Left ventricle myocardium inferior (tissue), 1 donor: Measurements from ENCODE around the gene NANS. TPM values are rescaled to one million over a fixed set of nuclear protein-coding genes. Genes with fewer than 3 reads are reported as not detected.
A peak's percentile ranks its signal among the peaks of the same experiment; 100 is the strongest.
"Not testable (repeated sequence)": the region's sequence is repeated elsewhere in the genome, so short reads cannot be mapped to it uniquely, and the experiment has no call there.

ENCODE experiments used
- DNase-seq: peaks from one replicate; pipeline ENCODE4 v3.0.0-alpha.2; 2020
- H3K27ac ChIP-seq: fragments of 200-600 bp; replicated peaks from 2 replicates; pipeline ENCODE4 v1.8.0; 2021
- H3K27me3 ChIP-seq: fragments of 200-600 bp; 2 replicates; pipeline ENCODE4 v1.8.0; 2021; ENCODE audit warnings: low read depth
- H3K36me3 ChIP-seq: fragments of 200-600 bp; 2 replicates; pipeline ENCODE4 v1.8.0; 2021
- H3K4me1 ChIP-seq: fragments of 200-600 bp; 2 replicates; pipeline ENCODE4 v1.8.0; 2021
- H3K4me3 ChIP-seq: fragments of 200-600 bp; 2 replicates; pipeline ENCODE4 v1.8.0; 2021; ENCODE audit warnings: mild to moderate bottlenecking, moderate library complexity
- H3K9me3 ChIP-seq: fragments of 200-600 bp; replicated peaks from 2 replicates; pipeline ENCODE4 v1.8.0; 2021
- intact Hi-C: fragments of 100-400 bp; cut with micrococcal nuclease; formaldehyde crosslinking; loops from one replicate; pipeline ENCODE4 v1.11.0; 2022
- total RNA-seq: library from RNA; stranded (reverse); fragmentation: NEBNext Ultra II Directional; extraction: Animal tissue kit (Norgen Biotek cat#: 25700); gene quantifications from one replicate; pipeline ENCODE4 v1.2.1, GENCODE V29; 2021
- TF ChIP-seq, protein P1 (sequence below): fragments of 200-600 bp; IDR thresholded peaks from 2 replicates; pipeline ENCODE4 v1.8.0; 2021; ENCODE audit warnings: antibody characterized with exemption, mild to moderate bottlenecking, borderline replicate concordance
- donor health status: DM: no; HTN: yes; CAD: no; lungs with severe emphysema.

The NANS gene
- total RNA-seq, 1 donor from 2014 or later = 38.6 TPM

DNA sequence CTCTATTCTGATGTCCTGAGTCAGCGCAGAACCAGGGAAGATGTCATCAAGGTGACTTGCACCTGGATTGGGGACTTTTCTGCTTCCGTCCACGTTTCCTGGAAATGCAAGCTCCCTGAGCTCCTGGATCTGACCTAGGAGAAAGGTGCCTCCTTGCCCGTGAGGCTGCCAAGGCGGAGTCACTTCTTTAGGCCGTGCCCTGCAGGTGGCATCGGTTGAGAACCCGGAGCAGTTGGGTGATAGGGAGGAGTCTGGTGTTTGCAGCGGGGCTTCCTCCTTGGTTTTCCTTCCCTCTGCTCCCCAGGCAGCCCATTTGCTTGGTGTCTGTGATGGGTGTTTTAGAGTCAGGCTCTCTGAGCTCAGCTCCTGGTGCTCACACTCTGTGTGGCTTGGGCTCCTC lies 15.2 kb downstream of the NANS start:
- H3K4me3 ChIP-seq = no peak overlapping the region
- DNase-seq = no peak
- intact Hi-C loops = loop anchor here (10.0 kb wide), 1 partner anchor 183 kb away; the partner anchor contains the start of gene TBC1D2
- H3K9me3 ChIP-seq = no peaks in the 10 kb centered on the region
- TF ChIP-seq, protein P1, sequence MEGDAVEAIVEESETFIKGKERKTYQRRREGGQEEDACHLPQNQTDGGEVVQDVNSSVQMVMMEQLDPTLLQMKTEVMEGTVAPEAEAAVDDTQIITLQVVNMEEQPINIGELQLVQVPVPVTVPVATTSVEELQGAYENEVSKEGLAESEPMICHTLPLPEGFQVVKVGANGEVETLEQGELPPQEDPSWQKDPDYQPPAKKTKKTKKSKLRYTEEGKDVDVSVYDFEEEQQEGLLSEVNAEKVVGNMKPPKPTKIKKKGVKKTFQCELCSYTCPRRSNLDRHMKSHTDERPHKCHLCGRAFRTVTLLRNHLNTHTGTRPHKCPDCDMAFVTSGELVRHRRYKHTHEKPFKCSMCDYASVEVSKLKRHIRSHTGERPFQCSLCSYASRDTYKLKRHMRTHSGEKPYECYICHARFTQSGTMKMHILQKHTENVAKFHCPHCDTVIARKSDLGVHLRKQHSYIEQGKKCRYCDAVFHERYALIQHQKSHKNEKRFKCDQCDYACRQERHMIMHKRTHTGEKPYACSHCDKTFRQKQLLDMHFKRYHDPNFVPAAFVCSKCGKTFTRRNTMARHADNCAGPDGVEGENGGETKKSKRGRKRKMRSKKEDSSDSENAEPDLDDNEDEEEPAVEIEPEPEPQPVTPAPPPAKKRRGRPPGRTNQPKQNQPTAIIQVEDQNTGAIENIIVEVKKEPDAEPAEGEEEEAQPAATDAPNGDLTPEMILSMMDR = no peak
- no peaks in the 10 kb centered on the region for H3K36me3 ChIP-seq
- no peaks in the 10 kb centered on the region for H3K27me3 ChIP-seq
- H3K27ac ChIP-seq = no peak overlapping the region
- peaks cover 21% of the 10 kb centered on the region for H3K4me1 ChIP-seq

DNA sequence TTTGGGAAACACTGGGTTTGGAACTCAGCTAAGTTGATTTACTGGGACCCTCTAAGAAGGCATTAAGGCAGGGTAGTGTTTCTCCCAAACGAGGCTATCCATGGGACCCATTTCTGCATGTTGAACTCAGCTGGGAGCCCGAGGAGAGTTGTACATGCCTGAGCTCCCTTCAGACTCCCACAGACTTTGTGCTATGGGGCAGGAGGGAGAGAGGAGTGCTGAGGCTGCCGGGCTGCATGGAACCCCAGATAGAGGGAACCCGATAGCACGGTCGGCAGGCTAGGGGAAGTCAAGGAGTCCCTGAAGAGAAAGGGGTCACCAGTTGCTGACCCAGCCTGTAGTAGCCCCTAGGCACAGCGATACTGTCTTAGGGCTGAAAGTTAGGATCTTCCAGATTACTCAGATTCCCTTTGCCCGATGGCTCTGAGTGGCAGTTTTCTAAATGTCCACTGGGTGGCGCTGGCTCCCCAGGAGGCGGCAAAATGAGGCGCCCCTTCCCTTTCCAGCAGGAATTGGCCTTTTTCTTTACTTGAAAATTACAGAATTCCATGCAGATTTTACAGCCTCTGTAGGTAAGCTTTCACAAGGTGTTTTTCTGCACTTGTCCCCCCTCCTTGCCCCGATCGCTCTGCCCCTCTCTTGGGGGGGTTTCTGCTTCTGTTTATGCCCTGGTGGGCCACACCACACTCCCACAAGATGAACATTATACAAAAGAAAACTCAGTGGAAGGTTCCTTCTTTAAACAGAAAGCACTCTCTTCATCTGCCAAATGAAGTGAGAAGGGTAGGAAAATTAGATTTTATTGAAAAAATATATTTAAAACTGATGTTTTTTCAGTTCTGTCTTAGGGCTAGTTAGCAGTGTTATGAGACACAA lies 17.8 kb downstream of the NANS start:
- peak; percentile 38 for DNase-seq
- H3K27me3 ChIP-seq = no peaks in the 10 kb centered on the region
- no peak overlapping the region for H3K4me3 ChIP-seq
- peaks cover 21% of the 10 kb centered on the region for H3K4me1 ChIP-seq
- no peaks in the 10 kb centered on the region for H3K9me3 ChIP-seq
- TF ChIP-seq, protein P1 = peak; percentile 94
- H3K36me3 ChIP-seq = peaks cover 18% of the 10 kb centered on the region
- intact Hi-C loops = loop anchor here (10.0 kb wide), 1 partner anchor 180 kb away; the partner anchor contains the start of gene TBC1D2
- peak overlapping the region; percentile 24 for H3K27ac ChIP-seq

DNA sequence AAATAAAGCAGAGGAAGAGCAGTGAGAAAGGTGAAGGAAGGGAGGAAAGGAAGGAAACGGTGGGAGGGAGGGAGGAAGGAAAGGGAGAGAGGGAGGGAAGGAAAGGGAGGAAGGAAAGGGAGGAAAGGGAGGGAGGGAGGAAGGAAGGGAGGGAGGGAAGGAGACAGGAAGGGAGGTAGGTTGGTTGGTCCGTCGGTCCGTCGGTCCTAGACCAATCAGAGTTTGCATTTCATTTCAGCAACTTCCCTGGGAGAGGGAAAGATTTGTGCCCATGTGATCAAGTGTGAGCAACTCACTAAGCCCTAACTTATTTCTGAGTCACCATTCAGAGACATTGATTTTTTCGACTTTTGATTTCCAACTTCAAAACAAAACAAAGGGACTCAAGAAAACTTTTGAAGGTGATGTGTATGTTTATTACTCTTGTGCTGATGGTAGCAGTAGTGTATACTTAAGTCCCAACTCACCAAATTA lies 18.8 kb downstream of the NANS start:
- H3K9me3 ChIP-seq = no peaks in the 10 kb centered on the region
- H3K36me3 ChIP-seq = peaks cover 28% of the 10 kb centered on the region
- H3K4me3 ChIP-seq = no peak overlapping the region
- peaks cover 21% of the 10 kb centered on the region for H3K4me1 ChIP-seq
- intact Hi-C loops = loop anchor here (10.0 kb wide), 1 partner anchor 179 kb away; the partner anchor contains the start of gene TBC1D2
- DNase-seq = no peak
- no peaks in the 10 kb centered on the region for H3K27me3 ChIP-seq
- TF ChIP-seq, protein P1 = no peak
- peak overlapping the region; percentile 24 for H3K27ac ChIP-seq

DNA sequence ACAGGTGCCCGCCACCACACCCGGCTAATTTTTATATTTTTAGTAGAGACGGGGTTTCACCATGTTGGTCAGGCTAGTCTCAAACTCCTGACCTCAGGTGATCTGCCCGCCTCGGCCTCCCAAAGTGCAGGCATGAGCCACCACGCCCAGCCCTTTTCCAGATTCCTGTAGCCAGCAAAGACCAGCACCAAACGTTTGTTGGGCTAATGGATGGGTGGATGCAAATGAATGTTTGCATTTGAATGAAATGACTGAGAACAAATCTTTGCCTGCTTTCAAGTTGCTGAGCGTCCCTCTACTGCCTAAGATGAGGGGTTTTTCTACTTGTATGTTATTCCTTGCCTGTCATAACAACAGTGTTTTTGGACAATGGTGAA lies 20.0 kb downstream of the NANS start:
- not testable (repeated sequence) for H3K9me3 ChIP-seq, H3K27ac ChIP-seq, H3K4me3 ChIP-seq, H3K27me3 ChIP-seq, DNase-seq
- H3K4me1 ChIP-seq = peaks cover 21% of the 10 kb centered on the region
- H3K36me3 ChIP-seq = peaks cover 39% of the 10 kb centered on the region
- intact Hi-C loops = loop anchor here (10.0 kb wide), 1 partner anchor 178 kb away; the partner anchor contains the start of gene TBC1D2

DNA sequence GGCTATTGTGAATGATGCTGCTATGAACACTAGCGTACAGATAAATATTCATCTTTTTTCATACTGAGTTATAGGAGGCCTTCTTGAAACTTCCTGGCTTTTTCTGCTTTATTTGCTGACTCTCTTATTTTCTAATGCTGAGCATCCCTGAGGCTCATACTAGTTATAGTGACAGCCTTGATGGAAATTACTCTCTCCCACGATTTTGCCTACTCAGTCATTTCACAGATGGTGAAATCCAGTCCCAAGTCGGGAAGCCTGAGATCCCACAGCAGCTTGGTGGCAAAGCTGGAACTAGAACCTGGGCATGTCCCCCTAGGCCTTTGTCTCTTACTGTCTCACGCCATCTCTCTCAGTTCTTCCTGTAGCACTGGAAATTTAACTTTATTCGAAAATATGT lies 22.4 kb downstream of the NANS start:
- intact Hi-C loops = loop anchor here (10.0 kb wide), 1 partner anchor 176 kb away; the partner anchor contains the start of gene TBC1D2
- TF ChIP-seq, protein P1 = no peak
- Histone ChIP-seq H3K9me3 (no peaks in the 10 kb centered on the region), H3K27me3 (no peaks in the 10 kb centered on the region), H3K4me1 (peaks cover 21% of the 10 kb centered on the region), H3K36me3 (peaks cover 62% of the 10 kb centered on the region), H3K27ac (no peak overlapping the region), H3K4me3 (no peak overlapping the region)
- no peak for DNase-seq

DNA sequence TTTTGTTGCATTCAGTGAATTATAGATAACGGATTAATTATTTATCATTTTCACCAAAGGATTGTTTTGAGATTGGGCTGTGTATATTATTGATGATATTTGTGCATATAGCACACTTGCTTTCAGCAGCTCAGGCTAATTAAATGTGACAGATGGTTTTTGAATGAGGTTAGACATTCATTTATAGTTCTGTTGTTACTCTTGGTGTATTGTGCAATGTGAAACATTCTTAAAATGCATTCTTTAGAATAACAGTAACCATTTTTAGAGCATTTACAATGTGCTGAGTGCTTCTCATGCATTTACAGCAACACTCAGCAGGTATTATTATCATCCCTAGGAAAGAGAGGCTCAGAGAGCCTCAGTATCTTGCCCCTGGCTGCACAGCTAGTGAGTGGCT lies 23.8 kb downstream of the NANS start:
- Histone ChIP-seq H3K9me3 (no peaks in the 10 kb centered on the region), H3K36me3 (peaks cover 74% of the 10 kb centered on the region), H3K27me3 (no peaks in the 10 kb centered on the region), H3K4me3 (no peak overlapping the region), H3K27ac (no peak overlapping the region), H3K4me1 (peaks cover 7% of the 10 kb centered on the region)
- TF ChIP-seq, protein P1 = no peak
- intact Hi-C loops = no loop called here
- no peak for DNase-seq
